ENCODE data around the gene SLC9A8.

Gene SLC9A8

GRCh38 chr20:49813305-49813974, 812 bp downstream of the SLC9A8 start:
- no peak for DNase-seq (ENCODE audit: low read depth, low spot score)

DNA sequence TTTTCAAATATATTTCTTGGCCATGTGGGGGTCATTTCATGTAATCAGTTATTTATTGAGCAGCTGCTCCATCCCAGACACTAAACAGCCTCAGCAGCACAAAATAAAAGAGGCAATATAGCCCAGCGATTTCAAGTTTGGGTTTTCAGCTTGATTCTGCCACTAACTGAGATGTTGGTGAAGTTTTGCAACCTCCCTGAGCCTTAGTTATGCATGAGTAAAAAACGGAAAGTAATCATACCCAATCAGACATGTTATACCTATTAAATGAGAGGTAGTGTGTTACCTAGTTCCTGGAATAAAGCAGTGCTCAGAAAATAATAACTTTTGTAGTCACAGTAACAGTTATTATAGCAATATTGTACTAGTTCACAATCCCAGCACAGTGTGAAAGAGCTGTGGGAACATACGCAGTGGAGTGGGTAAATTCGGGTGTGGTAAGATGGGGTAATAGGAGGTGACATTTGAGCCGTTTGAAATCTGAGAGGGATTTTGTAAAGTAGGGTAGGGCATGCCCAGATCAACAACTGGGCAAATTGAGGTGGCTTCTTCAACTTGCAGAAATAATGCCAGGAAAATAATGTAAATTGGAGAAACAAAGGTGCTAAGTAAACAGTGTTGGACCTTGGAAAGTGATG, 1.5 kb downstream of the SLC9A8 start:
- no peak for DNase-seq (ENCODE audit: low read depth, low spot score)

DNA sequence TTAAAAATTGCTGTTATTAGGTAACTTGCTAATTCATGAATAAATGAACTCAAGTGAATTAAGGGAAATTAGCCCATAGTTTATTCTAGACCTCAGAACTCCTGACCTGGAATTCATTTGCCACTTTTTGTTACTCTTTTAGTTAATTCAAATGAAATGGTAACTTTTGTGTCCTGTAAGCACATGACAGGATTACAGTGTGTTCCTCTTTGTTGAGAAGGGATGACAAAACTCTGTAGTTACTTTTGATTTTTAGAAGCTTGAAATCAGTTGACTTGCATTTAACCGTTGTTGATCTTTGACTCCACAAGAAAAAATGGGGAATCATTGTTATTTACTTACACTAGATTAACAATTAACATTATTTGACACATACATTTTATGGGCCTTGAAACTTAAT, 6.2 kb downstream of the SLC9A8 start:
- DNase-seq (ENCODE audit: low read depth, low spot score) = no peak

DNA sequence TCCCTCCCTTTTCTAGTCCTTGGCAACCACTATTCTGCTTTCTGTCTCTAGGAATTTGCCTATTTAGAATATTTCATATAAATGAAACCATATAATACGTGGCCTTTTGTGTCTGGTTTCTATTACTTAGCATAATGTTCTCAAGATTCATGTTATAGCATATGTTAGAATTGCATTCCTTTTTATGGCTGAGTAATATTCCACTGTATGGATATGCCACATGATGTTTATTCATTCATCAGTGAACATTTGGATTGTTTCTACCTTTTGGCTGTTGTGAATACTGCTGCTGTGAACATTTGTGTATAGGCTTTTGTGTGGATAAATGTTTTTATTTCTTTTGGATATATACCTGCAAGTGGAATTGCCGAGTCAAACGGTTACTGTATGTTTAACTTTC, 7.1 kb downstream of the SLC9A8 start:
- no peak for DNase-seq (ENCODE audit: low read depth, low spot score)

- DNase-seq (ENCODE audit: low read depth, low spot score) = no peak
Measured at GRCh38 chr20:49821381-49821780, 8.8 kb downstream of the SLC9A8 start.

GRCh38 chr20:49821870-49822331, 9.3 kb downstream of the SLC9A8 start:
- DNase-seq (ENCODE audit: low read depth, low spot score) = no peak

- no peak for DNase-seq (ENCODE audit: low read depth, low spot score)
Measured at GRCh38 chr20:49823152-49823847, 10.7 kb downstream of the SLC9A8 start.

DNA sequence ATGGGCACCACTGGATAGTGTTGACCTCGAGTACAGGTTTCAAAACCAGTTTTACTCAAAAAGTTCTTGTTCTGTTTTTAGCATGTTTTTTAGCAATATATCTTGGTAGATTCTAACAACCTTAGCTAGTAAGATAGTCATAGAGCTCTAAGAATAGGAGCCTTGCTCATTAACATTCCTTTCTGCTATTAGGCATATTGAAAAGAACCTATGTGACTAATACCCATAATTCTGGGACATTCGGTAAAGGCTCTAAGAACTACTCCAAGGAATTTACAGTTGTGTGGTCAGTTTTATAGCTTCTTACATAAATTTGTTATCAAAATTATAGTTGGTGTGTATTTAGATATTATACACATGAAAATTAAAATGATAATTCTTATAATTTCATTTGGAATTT, 11.6 kb downstream of the SLC9A8 start:
- no peak for DNase-seq (ENCODE audit: low read depth, low spot score)

DNA sequence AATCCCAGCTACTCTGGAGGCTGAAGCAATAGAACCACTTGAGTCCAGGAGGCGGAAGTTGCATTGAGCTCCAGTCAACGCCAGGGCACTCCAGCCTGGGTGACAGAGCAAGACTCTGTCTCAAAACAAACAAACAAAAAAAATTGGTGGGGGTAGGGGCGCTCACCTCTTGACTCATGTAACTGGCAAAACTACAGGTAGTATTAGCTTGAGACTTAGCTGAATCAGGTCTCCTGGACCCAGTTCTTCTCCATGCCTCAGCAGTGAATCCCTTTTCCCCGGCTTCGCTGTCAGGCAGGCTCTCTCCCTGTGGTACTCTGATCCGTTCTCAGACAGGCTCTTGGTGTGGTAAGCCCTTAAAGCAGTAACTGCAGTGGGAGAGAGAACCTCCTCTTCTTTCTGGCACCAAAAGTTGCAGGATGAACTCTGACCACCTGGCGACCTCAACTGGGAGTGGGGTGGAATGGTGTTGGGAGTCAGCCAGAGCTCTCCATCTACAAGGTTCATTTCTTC, 12.9 kb downstream of the SLC9A8 start:
- DNase-seq (ENCODE audit: low read depth, low spot score) = no peak

DNA sequence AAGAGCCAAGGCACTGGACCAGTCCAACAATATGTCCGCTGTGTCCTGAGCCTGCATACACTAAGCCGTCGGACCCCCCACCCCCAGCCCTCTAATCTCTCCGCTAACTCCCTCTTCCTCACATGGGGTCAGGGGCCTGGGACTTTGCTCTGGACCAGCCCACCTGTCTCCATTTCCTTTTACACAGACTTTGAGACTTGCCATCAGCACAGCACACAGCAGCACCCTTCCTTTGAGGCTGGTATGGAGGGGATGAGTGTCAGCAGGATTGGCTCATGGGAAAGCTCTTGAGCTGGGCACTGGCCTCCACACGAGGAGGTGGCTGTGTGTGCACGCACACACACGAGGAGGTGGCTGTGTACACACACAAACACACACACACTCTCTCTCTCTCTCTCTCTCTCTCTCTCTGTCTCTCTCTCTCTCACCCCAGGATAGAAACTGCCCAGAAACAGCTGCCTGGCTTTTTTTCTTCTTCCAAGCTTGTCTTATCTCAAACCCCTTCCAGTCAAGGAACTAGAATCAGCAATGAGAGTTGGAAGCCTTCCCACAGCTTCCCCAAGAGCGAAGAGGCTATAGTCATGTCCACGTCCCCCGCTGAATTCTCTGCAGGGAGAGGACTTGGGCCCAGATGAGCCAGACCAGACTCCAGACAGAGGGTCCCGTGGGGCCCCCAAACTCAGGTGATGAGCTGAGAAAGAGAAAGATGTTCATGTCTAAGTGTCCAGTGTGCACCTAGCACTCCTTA, 18.6 kb downstream of the SLC9A8 start:
- DNase-seq (ENCODE audit: low read depth, low spot score) = no peak

- DNase-seq (ENCODE audit: low read depth, low spot score) = no peak
Measured at GRCh38 chr20:49831770-49832631, 19.4 kb downstream of the SLC9A8 start.

DNA sequence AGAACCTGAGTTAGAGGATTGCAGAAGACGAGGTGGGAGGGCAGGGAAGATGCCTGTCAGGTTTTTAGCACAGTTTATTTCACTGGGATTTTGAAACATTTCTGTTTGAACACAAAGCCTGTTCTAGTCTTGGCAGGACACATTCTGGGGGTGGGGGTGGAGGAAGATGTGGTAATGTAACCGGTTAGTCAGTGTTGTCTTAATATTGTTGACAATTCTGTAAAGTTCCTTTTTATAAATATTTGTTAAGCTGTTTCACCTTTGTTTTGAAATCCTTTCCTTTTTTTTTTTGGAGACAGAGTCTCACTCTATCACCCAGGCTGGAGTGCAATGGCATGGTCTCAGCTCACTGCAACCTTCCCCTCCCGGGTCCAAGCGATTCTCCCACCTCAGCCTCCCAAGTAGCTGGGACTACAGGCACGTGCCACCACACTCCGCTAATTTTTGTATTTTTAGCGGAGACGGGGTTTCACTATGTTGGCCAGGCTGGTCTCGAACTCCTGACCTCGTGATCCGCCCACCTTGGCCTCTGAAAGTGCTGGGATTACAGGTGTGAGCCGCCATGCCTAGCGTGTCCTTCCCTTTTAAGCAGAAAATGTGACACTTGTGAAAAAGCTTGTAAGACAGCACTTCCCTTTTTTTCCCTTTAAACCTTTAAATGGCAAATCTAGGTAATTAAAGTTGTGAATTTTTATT, 20.2 kb downstream of the SLC9A8 start:
- no peak for DNase-seq (ENCODE audit: low read depth, low spot score)

GRCh38 chr20:49833483-49833882, 20.9 kb downstream of the SLC9A8 start:
- DNase-seq (ENCODE audit: low read depth, low spot score) = no peak

GRCh38 chr20:49835031-49835430, 22.4 kb downstream of the SLC9A8 start:
- DNase-seq (ENCODE audit: low read depth, low spot score) = no peak

DNA sequence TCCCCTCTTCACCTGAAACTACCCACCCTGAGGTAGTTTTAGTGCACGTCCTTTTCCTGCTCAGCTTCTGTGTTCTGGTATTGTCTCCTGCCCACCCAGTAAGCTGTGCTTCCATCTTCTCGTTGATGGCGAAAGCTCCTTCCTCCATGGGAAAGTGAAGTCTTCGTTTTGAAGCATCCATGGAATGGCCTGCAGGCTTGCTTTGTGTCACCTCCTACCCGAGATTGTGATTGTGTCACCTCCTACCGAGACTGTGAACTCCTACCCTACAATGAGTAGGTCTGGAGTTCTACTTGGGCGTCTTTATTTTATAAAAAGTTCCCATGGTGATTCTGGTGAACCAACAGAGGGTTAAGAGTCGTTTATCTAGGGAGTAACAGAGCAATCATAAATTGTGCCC, 25.9 kb downstream of the SLC9A8 start:
- no peak for DNase-seq (ENCODE audit: low read depth, low spot score)

- no peak for DNase-seq (ENCODE audit: low read depth, low spot score)
Measured at GRCh38 chr20:49843139-49843538, 30.5 kb downstream of the SLC9A8 start.

DNA sequence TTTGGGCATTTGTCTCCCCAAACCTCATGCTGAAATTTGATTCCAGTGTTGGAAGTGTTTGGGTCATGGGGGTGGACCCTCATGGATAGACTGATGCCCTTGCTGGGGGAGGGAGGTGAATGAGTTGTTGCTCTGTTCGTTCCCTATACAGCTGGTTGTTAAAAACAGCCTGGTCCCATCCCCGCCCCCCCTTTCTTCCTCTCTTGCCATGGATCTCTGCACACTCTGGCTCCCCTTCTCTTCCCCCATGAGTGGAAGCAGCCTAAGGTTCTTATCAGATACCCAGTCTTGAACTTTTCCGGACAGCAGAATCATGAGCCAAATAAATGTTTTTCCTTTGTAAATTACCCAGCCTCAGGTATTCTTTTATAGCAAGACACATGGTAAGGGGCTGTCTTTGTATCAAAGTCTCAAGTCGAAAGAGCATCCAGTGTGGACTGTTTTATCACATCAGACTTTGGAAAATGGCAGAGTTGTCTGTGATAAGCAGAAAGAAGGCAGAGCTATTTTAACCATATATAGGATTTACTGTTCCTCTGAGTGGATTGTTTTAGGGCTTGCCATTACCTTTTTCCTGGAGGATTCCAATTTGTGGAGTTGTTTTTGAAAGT, 31.2 kb downstream of the SLC9A8 start:
- no peak for DNase-seq (ENCODE audit: low read depth, low spot score)

DNA sequence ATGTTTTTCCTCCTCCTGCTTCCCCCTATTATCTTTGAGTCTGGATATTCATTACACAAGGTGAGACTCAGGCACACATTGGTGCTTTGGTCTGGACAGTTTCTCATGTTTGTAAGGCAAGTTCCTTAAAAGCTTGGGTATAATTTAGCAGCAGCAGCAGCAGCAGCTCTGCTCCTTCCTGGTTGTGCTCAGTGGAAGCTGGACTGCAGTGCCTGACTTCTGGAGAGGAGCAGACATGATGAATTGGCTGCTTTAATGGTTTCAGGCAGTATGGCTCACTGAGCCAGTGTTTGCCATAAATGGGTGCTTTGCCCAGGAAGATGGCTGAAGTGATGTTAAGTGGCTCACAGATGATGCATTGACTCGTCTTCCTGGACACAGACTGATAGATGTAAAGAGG, 32.4 kb downstream of the SLC9A8 start:
- no peak for DNase-seq (ENCODE audit: low read depth, low spot score)

GRCh38 chr20:49846206-49846807, 33.7 kb downstream of the SLC9A8 start:
- DNase-seq (ENCODE audit: low read depth, low spot score) = peak; percentile 19
